ENCODE data around the gene CENPF. TPM values are rescaled to one million over a fixed set of nuclear protein-coding genes. Genes with fewer than 3 reads are reported as not detected.

Gene CENPF
- total and polyA plus RNA-seq, 2 experiments from 2014 or later, result 123 to 376 TPM

DNA sequence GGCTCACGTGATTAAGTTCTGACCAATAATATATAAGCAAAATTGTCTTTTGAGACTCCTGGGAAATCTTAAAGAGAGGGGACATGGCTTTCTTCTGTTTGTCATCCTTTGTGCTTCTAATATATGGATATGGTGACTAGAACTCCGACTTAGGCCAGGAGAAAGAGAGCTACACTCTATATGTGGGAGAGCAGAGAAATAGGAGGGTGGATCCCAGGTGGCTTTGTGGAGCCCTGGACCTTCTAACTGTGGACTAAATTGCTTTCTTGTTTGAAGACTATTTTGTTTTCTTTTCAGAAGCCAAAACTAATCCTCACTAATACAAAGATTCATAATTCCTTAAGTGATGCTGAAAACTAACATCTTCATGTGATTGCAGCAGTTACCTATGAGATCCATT lies 75.0 kb downstream of the CENPF start (continued):
- TF ChIP-seq, protein P1, sequence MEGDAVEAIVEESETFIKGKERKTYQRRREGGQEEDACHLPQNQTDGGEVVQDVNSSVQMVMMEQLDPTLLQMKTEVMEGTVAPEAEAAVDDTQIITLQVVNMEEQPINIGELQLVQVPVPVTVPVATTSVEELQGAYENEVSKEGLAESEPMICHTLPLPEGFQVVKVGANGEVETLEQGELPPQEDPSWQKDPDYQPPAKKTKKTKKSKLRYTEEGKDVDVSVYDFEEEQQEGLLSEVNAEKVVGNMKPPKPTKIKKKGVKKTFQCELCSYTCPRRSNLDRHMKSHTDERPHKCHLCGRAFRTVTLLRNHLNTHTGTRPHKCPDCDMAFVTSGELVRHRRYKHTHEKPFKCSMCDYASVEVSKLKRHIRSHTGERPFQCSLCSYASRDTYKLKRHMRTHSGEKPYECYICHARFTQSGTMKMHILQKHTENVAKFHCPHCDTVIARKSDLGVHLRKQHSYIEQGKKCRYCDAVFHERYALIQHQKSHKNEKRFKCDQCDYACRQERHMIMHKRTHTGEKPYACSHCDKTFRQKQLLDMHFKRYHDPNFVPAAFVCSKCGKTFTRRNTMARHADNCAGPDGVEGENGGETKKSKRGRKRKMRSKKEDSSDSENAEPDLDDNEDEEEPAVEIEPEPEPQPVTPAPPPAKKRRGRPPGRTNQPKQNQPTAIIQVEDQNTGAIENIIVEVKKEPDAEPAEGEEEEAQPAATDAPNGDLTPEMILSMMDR (conservative IDR thresholded peaks at IDR 0.05; ENCODE audit: low read depth in 2 of 2), result no peak

DNA sequence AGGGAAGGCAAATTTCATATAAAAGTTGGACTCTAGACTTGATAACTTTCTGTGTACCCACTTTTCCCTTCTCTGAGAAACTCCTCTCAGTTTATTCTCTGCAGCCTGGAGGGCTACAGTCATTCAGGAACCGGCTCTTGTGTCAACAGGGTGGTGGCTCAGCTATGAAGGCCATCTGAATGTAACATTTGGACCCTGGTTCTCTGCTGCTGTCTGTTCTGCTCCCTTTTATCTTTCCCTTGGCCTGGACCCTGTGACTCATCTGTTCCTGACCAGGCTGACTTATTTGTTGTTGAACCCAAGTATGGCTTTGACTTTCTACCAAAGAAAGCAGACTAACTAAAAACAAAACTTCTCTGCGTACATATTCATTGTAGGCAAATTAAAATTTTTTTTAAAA lies 75.4 kb downstream of the CENPF start:
- TF ChIP-seq ZNF114 (CRISPR knock-in tag; IDR thresholded peaks at IDR 0.05), result no peak
- no peak for TF ChIP-seq JUNB (IDR thresholded peaks at IDR 0.05; ENCODE audit: unreplicated experiment)
- TF ChIP-seq CREB1 (CRISPR knock-in tag; IDR thresholded peaks at IDR 0.05; ENCODE audit: low read depth), result no peak
- TF ChIP-seq, protein P2, sequence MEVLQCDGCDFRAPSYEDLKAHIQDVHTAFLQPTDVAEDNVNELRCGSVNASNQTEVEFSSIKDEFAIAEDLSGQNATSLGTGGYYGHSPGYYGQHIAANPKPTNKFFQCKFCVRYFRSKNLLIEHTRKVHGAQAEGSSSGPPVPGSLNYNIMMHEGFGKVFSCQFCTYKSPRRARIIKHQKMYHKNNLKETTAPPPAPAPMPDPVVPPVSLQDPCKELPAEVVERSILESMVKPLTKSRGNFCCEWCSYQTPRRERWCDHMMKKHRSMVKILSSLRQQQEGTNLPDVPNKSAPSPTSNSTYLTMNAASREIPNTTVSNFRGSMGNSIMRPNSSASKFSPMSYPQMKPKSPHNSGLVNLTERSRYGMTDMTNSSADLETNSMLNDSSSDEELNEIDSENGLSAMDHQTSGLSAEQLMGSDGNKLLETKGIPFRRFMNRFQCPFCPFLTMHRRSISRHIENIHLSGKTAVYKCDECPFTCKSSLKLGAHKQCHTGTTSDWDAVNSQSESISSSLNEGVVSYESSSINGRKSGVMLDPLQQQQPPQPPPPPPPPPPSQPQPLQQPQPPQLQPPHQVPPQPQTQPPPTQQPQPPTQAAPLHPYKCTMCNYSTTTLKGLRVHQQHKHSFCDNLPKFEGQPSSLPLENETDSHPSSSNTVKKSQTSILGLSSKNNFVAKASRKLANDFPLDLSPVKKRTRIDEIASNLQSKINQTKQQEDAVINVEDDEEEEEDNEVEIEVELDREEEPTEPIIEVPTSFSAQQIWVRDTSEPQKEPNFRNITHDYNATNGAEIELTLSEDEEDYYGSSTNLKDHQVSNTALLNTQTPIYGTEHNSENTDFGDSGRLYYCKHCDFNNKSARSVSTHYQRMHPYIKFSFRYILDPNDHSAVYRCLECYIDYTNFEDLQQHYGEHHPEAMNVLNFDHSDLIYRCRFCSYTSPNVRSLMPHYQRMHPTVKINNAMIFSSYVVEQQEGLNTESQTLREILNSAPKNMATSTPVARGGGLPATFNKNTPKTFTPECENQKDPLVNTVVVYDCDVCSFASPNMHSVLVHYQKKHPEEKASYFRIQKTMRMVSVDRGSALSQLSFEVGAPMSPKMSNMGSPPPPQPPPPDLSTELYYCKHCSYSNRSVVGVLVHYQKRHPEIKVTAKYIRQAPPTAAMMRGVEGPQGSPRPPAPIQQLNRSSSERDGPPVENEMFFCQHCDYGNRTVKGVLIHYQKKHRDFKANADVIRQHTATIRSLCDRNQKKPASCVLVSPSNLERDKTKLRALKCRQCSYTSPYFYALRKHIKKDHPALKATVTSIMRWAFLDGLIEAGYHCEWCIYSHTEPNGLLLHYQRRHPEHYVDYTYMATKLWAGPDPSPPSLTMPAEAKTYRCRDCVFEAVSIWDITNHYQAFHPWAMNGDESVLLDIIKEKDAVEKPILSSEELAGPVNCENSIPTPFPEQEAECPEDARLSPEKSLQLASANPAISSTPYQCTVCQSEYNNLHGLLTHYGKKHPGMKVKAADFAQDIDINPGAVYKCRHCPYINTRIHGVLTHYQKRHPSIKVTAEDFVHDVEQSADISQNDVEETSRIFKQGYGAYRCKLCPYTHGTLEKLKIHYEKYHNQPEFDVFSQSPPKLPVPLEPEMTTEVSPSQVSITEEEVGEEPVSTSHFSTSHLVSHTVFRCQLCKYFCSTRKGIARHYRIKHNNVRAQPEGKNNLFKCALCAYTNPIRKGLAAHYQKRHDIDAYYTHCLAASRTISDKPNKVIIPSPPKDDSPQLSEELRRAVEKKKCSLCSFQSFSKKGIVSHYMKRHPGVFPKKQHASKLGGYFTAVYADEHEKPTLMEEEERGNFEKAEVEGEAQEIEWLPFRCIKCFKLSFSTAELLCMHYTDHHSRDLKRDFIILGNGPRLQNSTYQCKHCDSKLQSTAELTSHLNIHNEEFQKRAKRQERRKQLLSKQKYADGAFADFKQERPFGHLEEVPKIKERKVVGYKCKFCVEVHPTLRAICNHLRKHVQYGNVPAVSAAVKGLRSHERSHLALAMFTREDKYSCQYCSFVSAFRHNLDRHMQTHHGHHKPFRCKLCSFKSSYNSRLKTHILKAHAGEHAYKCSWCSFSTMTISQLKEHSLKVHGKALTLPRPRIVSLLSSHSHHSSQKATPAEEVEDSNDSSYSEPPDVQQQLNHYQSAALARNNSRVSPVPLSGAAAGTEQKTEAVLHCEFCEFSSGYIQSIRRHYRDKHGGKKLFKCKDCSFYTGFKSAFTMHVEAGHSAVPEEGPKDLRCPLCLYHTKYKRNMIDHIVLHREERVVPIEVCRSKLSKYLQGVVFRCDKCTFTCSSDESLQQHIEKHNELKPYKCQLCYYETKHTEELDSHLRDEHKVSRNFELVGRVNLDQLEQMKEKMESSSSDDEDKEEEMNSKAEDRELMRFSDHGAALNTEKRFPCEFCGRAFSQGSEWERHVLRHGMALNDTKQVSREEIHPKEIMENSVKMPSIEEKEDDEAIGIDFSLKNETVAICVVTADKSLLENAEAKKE (CRISPR knock-in tag; IDR thresholded peaks at IDR 0.05), result no peak
- TF ChIP-seq EZH2phosphoT487 (IDR thresholded peaks at IDR 0.05; ENCODE audit: unreplicated experiment), result no peak
- Mint-ChIP-seq H3K4me3 (no peak overlapping the region), H3K27me3 (ENCODE audit: insufficient read depth, low read depth, poor library complexity) (peaks cover 4% of the 10 kb centered on the region), H3K27ac (no peak overlapping the region), H3K9me3 (peaks cover 2% of the 10 kb centered on the region; the same call in 1 of the 3 replicates), H3K36me3 (ENCODE audit: low read depth) (peaks cover 16% of the 10 kb centered on the region), H3K4me1 (peaks cover under 1% of the 10 kb centered on the region)
- no peaks in the 10 kb centered on the region for H3K79me2 ChIP-seq (replicated peaks; ENCODE audit: insufficient read depth)
- H3K27ac ChIP-seq (ENCODE audit: low read depth), result no peak overlapping the region
- no peak overlapping the region for H3K4me3 ChIP-seq
- no peaks in the 10 kb centered on the region for H3K27me3 ChIP-seq (ENCODE audit: insufficient read depth)
- no peaks in the 10 kb centered on the region for H4K20me1 ChIP-seq (replicated peaks; ENCODE audit: insufficient read depth)
- H3F3A ChIP-seq (replicated peaks; ENCODE audit: low read depth), result no peaks in the 10 kb centered on the region
- DNase-seq (ENCODE audit: low spot score), result no peak
- H3K36me3 ChIP-seq (ENCODE audit: insufficient read depth), result no peaks in the 10 kb centered on the region
- H3K4me1 ChIP-seq (ENCODE audit: insufficient read depth), result peaks cover under 1% of the 10 kb centered on the region; the same call in 1 of the 2 replicates
- ATAC-seq, result no peak
- H3K9me2 ChIP-seq (ENCODE audit: insufficient read depth), result no peaks in the 10 kb centered on the region
- H3K4me2 ChIP-seq, result no peak overlapping the region
- H2AFZ ChIP-seq, result no peak overlapping the region

Measured in GM23338 (cell line).